A549 (cell line): ENCODE data around the gene HEYL.

Source experiments
- TF ChIP-seq, protein P1 (sequence below): fragments of >200 bp; sonication (Bioruptor Twin); formaldehyde crosslinking; IDR thresholded peaks from 3 replicates; pipeline ENCODE4 v1.5.1; 2016
- TF ChIP-seq, protein P2 (sequence below): IDR thresholded peaks from 2 replicates; pipeline ENCODE4 v1.6.1; 2012

DNA sequence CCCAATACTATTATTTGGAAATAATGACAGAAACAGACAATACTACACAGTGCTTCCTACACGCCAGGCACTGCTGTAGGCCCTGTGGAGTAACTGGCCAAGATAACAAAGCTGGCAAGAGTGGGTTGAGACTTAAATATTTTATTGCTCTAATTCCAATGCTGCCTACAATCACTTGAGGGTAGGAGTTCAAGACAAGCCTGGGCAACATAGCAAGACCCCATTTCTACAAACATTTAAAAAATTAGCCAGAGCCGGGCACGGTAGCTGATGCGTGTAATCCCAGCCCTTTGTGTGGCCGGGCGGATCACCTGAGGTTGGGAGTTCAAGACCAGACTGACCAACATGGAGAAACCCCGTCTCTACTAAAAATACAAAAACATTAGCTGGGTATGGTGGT lies 53.5 kb downstream of the HEYL start:
- TF ChIP-seq, protein P1, sequence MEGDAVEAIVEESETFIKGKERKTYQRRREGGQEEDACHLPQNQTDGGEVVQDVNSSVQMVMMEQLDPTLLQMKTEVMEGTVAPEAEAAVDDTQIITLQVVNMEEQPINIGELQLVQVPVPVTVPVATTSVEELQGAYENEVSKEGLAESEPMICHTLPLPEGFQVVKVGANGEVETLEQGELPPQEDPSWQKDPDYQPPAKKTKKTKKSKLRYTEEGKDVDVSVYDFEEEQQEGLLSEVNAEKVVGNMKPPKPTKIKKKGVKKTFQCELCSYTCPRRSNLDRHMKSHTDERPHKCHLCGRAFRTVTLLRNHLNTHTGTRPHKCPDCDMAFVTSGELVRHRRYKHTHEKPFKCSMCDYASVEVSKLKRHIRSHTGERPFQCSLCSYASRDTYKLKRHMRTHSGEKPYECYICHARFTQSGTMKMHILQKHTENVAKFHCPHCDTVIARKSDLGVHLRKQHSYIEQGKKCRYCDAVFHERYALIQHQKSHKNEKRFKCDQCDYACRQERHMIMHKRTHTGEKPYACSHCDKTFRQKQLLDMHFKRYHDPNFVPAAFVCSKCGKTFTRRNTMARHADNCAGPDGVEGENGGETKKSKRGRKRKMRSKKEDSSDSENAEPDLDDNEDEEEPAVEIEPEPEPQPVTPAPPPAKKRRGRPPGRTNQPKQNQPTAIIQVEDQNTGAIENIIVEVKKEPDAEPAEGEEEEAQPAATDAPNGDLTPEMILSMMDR: no peak
- TF ChIP-seq, protein P2, sequence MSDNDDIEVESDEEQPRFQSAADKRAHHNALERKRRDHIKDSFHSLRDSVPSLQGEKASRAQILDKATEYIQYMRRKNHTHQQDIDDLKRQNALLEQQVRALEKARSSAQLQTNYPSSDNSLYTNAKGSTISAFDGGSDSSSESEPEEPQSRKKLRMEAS: no peak
